ENCODE measurements around the gene SLC16A8.

SLC16A8 gene, protein sequence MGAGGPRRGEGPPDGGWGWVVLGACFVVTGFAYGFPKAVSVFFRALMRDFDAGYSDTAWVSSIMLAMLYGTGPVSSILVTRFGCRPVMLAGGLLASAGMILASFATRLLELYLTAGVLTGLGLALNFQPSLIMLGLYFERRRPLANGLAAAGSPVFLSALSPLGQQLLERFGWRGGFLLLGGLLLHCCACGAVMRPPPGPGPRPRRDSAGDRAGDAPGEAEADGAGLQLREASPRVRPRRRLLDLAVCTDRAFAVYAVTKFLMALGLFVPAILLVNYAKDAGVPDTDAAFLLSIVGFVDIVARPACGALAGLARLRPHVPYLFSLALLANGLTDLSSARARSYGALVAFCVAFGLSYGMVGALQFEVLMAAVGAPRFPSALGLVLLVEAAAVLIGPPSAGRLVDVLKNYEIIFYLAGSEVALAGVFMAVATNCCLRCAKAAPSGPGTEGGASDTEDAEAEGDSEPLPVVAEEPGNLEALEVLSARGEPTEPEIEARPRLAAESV

DNA sequence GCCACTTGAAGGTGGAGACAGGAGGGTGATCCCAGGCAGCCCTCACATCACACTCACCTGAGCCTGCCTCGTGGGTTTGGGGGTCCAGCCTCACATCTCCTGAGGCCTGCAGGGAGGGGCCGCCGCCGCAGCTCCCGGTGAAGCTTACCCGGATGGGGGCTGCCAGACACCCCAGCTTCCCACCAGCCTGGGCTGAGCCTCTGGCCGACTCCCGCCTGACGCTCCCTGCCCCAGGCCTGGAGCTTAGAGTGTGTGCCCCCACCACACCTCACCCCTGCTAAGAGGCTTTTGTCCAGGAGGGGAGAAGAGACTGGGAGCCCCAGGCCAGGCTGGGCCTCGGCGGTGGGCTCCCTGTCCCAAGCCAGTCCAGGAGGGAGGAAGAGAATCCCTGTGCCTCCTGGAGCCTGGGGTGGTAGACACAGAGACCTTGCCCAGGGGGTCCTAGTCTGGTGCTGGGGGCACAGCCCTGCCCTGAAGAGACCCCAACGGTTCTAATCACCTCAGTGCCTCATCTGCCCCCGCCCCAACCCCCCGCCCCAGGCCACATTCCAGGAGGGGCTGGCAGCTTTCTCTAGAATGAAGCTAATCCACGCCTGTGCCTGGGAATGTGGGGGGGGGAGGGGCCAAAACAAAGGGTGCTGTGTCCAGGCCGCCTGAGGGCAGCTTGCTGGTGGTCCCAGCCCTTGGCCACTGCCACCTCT is at the start of gene SLC16A8:
SLC16A8 (minus strand) TSS at position 254 of the 701 bp plus-strand sequence. CDS start 1,311 bp downstream, outside the sequence.
- FAIRE-seq (no peak), DNase-seq (ENCODE audit: insufficient read length, low spot score) (no peak)
- no peak for TF ChIP-seq POLR2A (IDR thresholded peaks at IDR 0.05; ENCODE audit: low read depth, low read length)

DNA sequence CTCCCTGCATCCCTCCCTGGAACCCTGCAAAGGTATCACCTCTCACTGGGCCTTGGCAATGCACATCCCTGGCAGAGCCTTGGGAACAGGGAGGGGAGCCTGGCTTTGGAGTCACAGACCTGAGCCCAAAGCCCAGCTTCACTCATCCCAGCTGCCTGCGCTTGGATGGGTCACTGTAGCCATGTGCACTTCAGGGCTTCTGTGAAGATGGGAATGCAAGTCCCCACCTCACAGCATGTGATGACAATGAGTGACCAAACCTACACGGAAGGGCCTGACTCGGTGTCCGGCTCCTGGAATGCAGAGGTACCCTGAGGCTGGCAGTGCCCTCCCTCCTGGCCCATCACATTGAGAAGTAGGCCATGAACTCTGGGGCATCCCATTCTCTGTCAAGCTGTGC is 49.3 kb upstream of the SLC16A8 start:
- FAIRE-seq = no peak
- no peak for TF ChIP-seq POLR2A (IDR thresholded peaks at IDR 0.05; ENCODE audit: low read depth, low read length)
- no peak for DNase-seq (ENCODE audit: insufficient read length, low spot score)

DNA sequence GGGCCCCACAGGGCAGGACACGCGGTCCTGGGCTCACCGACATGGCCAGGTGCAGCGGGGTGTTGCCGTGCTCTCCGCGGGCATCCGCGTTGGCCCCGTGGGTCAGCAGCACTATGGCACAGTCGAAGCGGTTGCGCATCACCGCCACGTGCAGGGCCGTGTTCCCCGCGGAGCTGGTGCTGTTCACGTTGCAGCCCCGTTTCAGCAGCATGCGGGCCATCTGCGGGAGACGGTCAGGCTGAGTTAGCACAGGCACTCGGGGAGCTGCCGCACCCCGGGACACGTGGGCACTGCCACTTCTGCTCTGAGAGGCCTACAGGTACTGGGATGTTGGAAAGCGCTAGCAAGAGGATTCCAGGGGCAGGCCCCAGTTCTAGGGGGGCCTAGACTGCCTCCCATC is 48.8 kb upstream of the SLC16A8 start:
- FAIRE-seq (no peak), DNase-seq (ENCODE audit: insufficient read length, low spot score) (no peak)
- no peak for TF ChIP-seq POLR2A (IDR thresholded peaks at IDR 0.05; ENCODE audit: low read depth, low read length)

DNA sequence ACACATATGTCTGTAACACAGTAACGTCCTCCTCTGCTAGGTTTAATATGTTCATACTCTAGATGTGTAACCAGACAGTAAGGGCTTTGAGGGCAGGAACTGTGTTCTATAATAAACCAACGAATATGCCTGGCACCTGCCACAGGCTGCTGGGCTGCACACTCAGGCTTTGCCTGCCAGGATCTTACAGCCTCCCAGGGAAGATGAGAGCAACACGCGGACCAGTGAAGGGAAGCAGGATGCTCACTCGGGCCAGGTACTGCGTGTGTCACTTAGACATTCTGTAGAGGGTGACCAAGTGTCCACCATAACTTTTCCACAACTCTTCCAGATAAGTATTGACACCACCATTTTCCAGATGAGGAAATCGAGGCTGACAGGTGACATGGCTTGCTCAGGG is 48.2 kb upstream of the SLC16A8 start:
- TF ChIP-seq POLR2A (IDR thresholded peaks at IDR 0.05; ENCODE audit: low read depth, low read length) = no peak
- FAIRE-seq (no peak), DNase-seq (ENCODE audit: insufficient read length, low spot score) (no peak)

DNA sequence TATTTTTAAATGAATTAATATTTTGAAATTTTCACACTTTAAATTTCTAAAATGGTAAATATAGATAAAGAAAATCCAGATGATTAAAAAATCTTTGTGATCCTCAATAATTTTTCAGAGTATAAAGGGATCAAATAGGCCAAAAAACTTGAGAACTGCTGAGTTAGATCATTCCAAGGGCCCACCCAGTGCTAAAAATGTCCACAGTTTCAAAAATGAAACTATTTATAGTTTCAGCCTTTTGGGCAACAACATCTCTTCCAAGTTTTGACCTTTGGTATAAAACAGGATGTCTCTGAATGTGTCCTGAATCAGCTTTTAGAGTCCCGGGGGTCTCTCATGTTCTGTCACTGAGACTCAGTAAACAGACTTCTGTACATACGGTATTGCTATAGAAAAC is 47.4 kb upstream of the SLC16A8 start:
- no peak for TF ChIP-seq POLR2A (IDR thresholded peaks at IDR 0.05; ENCODE audit: low read depth, low read length)
- DNase-seq (ENCODE audit: insufficient read length, low spot score) (no peak), FAIRE-seq (no peak)

DNA sequence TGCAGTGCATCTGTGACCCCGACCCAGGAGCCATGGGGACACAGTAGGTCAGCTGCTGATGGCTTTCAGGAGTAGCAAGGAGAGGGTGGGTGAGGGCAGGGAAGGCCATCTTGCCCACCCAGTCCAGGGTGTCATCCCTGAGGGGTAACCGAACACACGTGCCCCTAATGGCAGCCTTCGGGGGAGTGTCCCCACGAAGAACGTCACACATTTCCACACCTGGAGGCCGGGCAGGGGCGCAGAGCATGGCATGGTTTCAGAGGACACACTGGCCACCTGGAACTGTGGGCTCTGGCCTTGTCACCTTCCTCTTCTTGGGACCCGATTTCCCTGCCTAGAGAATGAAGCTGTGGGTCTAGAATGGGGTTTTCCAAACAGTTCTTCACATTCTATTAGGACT is 45.9 kb upstream of the SLC16A8 start:
- no peak for DNase-seq (ENCODE audit: insufficient read length, low spot score)
- TF ChIP-seq POLR2A (IDR thresholded peaks at IDR 0.05; ENCODE audit: low read depth, low read length) = no peak
- no peak for FAIRE-seq

DNA sequence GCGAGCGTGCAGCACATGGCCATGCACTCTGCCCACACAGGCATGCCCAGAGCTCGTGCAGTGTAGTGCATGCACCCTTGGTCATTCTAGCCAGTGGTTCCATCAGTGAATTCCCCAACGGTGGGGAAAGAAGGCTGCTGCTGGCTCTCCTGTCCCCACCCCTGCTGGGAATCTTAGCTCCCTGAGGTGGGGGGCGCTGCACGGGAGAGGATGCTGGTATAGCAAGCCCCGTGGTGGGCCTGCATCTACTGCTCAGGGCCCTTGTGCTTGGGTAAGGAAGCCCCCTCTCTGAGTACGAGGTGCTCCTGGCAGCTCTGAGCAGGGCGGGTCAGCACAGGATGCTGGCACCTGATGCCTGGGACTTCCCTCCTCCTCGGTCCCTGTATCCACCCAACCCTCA is 45.0 kb upstream of the SLC16A8 start:
- no peak for FAIRE-seq

DNA sequence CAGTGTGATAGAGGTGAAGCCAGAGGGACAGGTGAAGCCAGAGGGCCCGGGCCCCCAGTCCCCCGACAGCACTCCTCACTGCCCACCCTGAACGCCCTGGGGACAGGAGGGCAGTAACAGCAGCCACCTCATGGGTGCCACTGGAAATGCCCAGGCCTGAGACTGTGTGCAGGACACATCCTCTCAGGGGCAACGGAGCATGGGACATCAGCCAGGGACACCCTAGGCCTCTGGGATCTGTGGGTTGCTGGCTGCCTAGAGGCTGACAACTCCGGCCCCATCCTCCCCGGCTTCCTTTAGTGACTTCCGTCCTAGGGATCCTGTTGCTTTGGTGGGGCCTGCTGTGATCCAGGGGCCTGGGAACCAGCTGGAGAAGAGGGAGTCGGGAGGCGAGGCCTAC is 43.9 kb upstream of the SLC16A8 start:
- DNase-seq (ENCODE audit: insufficient read length, low spot score) (no peak), FAIRE-seq (no peak)
- no peak for TF ChIP-seq POLR2A (IDR thresholded peaks at IDR 0.05; ENCODE audit: low read depth, low read length)

More for the DNA sequence above, 45.0 kb upstream of the SLC16A8 start:
- no peak for TF ChIP-seq POLR2A (IDR thresholded peaks at IDR 0.05; ENCODE audit: low read depth, low read length)
- DNase-seq (ENCODE audit: insufficient read length, low spot score) = no peak

DNA sequence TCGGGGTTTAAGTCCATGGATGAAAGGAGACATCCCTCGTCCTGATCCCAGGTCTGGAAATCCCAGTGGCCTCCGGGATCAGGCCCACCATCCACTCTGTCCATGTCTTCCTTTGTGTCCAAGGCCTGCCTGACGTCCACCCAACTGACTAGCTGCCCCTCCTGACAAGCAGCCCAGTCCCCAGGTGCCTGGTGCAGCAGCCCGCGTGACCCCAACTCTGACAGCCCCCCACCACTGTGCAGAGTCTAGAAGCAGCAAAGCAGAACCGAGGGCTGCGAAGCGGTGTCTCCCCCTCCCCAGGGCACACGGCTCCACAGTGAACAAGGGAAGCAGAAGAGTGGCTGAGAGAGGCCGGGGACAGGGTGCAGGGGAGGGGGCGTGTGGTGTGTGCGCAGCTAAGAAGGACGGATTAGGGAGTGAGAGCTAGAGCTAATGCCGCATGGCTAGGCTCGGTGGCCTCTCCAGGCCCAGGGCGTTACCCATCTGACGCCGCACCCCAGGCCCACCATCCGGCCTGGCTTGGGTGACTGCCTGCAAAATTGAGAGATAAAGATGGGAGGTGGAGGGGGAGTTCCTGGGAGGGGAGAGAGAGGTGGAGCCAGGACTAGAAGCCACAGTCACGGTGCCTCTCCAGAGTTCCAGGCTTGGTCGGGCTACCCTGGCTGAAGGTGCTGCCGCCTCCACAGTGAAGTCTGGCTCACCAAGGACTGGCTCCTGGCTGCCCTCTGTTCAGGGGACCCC is 43.1 kb upstream of the SLC16A8 start:
- no peak for FAIRE-seq
- TF ChIP-seq POLR2A (IDR thresholded peaks at IDR 0.05; ENCODE audit: low read depth, low read length) = no peak
- DNase-seq (ENCODE audit: insufficient read length, low spot score) = no peak

DNA sequence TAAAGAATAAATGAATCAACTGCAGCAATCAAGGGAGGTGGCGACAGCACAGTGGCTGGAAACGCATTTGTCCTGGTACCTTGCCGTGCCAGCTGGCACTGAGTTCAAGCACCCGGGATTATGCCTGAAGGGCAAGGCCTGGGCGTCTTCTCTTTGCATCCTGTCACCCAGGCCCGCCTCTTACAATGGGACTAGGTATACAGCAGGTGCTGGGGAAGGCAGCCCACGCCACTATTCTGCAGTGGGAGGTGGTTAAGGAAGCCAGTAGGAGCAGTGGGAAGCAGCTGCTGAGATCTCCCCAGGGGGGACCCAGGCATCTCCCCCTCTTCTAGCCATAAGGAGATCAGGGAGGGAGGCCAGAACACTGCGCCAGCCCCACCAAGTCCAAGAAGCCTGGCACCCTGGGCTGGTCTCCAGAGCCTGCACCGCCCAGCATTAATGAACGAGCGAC is 41.8 kb upstream of the SLC16A8 start:
- FAIRE-seq = no peak
- DNase-seq (ENCODE audit: insufficient read length, low spot score) = no peak
- TF ChIP-seq POLR2A (IDR thresholded peaks at IDR 0.05; ENCODE audit: low read depth, low read length) = no peak

DNA sequence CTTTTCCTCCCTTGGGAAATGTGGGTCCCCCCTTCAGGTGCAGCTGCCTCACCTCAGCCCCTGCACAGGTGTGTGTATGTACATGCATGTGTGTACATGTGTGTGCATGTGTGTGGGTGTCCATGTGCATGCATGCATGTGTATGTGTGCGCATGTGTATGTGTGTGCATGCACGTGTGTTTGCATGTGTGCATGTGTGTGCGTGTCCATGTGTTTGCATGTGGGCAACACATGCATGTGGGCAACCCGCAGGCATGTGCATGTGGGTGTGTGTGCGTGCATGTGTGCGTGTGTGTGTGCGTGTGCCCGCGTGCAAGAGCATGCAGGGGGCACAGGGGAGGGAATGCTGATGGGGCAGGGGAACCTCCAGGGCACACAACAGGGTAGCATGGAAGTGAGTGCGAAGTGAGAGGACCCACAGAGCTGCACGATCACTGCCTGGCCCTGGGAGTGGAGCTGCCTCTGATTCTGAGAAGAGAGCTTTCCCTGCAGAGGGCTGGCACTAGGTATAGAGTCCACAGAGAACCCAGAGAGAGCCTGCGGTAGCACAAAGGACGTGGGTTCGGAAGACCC is 41.1 kb upstream of the SLC16A8 start:
- no peak for TF ChIP-seq POLR2A (IDR thresholded peaks at IDR 0.05; ENCODE audit: low read depth, low read length)
- DNase-seq (ENCODE audit: insufficient read length, low spot score) (no peak), FAIRE-seq (no peak)

DNA sequence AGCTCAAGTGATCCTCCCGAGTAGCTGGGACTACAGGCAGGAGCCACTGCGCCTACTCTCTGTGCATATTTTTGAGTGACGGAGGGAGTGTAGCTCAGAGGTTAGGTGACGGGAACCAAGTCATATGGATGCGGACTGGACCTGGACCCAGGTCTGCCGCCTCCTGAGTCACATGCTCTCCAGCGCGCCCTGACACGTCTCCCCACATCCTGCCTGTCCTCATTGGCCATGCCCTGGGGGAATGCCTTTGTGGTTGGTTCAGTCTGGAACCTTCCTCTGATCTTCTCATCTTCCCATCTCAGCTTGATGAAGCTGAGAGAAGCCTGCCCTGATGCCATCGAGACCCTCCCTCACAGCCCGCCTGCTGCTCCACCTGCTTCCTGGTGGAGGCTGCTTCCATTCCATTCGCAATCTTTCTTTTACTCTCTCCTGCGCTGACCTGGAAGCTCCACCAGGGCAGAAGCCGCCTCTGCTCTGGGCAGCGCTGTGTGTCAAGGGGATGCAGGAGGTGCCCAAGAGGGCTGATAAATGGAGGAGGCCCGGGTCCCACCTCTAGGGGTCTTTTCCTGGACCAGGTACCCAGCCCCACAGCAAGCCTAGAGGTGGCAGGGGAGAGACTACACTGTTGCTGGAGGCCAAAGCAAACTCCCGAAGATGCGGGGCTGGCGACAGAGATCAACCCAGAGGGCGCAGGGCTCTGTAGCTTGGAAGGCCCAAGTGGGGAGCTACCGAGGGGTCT is 40.4 kb upstream of the SLC16A8 start:
- no peak for FAIRE-seq
- no peak for TF ChIP-seq POLR2A (IDR thresholded peaks at IDR 0.05; ENCODE audit: low read depth, low read length)
- no peak for DNase-seq (ENCODE audit: insufficient read length, low spot score)

DNA sequence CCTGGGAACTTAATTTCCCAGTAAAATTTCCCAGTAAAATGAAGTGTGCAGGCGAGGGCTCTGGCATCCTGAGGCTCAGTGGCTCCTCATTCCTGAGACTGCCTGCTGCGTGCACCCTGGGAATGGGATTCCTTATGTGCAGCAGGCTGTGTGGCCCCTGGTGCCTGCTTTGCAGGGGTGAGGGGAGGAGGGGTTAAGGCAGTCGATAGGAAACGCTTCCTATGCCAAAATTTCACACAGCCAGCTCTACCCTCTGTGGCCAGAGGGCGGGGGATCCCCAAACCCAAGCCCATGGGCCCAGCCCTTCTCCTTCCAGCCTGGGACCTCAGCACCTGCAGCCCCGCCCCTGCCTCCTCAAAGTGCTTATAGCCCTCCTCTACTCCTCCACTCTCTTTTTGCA is 38.6 kb upstream of the SLC16A8 start:
- FAIRE-seq = no peak

More for the DNA sequence above, 38.6 kb upstream of the SLC16A8 start:
- TF ChIP-seq POLR2A (IDR thresholded peaks at IDR 0.05; ENCODE audit: low read depth, low read length) = no peak
- DNase-seq (ENCODE audit: insufficient read length, low spot score) = no peak

Data from H54 (cell line).